ENCODE measurements around the gene PAQR8.

DNA sequence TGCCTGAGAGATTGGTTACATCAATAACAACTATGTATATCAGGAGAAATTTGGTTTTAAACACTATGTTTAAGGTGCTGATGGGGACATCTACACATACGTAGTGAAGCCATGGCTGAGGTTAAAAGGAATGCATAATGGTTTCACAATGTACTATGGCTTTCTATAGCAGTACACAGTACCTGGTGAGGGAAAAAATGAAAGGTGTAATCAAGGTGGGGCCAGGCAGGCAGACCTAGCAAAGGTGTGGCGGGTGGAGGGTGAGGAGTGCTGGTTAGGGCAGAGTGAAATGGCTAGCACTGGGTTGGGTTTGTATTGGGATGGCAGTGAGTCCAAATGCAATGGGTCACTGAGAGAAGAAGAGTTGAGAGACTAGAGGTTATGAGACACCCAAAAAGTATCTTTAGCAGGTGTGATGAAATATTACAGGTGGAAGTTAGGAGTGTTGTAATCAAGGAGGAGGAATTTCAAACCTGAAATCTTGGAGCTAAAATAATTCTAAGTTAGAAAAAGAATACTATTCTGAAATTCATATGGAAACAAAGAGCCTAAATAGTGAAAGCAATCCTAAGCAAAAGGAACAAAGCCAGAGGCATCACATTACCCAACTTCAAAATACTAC is 22.3 kb downstream of the PAQR8 start:
- TF ChIP-seq POLR2A (IDR thresholded peaks at IDR 0.05), result no peak
- TF ChIP-seq, protein P1, sequence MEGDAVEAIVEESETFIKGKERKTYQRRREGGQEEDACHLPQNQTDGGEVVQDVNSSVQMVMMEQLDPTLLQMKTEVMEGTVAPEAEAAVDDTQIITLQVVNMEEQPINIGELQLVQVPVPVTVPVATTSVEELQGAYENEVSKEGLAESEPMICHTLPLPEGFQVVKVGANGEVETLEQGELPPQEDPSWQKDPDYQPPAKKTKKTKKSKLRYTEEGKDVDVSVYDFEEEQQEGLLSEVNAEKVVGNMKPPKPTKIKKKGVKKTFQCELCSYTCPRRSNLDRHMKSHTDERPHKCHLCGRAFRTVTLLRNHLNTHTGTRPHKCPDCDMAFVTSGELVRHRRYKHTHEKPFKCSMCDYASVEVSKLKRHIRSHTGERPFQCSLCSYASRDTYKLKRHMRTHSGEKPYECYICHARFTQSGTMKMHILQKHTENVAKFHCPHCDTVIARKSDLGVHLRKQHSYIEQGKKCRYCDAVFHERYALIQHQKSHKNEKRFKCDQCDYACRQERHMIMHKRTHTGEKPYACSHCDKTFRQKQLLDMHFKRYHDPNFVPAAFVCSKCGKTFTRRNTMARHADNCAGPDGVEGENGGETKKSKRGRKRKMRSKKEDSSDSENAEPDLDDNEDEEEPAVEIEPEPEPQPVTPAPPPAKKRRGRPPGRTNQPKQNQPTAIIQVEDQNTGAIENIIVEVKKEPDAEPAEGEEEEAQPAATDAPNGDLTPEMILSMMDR (IDR thresholded peaks at IDR 0.05), result no peak
- no peak for TF ChIP-seq POLR2AphosphoS5 (IDR thresholded peaks at IDR 0.05)
- no peak for TF ChIP-seq EP300 (IDR thresholded peaks at IDR 0.05)
